SJCRH30 (cell line): Measurements from ENCODE around the gene THSD4. TPM values are rescaled to one million over a fixed set of nuclear protein-coding genes. Genes with fewer than 3 reads are reported as not detected.

Experiments used
- DNase-seq, 2 experiments: peaks; one replicate each; pipeline ENCODE4 v3.0.0-alpha.2; 2015 to 2020
- H3K27ac ChIP-seq: fragments of 250-450 bp; sonication (Bioruptor Pico); 2 replicates; pipeline ENCODE4 v1.5.1; 2020; ENCODE audit warnings: mild to moderate bottlenecking, moderate library complexity
- H3K27me3 ChIP-seq: fragments of 250-450 bp; sonication (Bioruptor Pico); 2 replicates; pipeline ENCODE4 v1.5.1; 2020; ENCODE audit warnings: mild to moderate bottlenecking, moderate library complexity
- H3K36me3 ChIP-seq: fragments of 250-450 bp; sonication (Bioruptor Pico); 2 replicates; pipeline ENCODE4 v1.5.1; 2020; ENCODE audit warnings: mild to moderate bottlenecking, moderate library complexity
- H3K4me1 ChIP-seq: fragments of 250-450 bp; sonication (Bioruptor Pico); 2 replicates; pipeline ENCODE4 v1.5.1; 2020; ENCODE audit warnings: mild to moderate bottlenecking, moderate library complexity
- H3K4me3 ChIP-seq: fragments of 250-450 bp; sonication (Bioruptor Pico); 2 replicates; pipeline ENCODE4 v1.5.1; 2020; ENCODE audit warnings: mild to moderate bottlenecking, moderate library complexity
- H3K9me3 ChIP-seq: fragments of 250-450 bp; sonication (Bioruptor Pico); replicated peaks from 2 replicates; pipeline ENCODE4 v1.5.1; 2020; ENCODE audit warnings: mild to moderate bottlenecking, moderate library complexity
- total RNA-seq: library from RNA; depleted of rRNA; stranded (reverse); fragments of >200 nt; shearing (Covaris generic); gene quantifications from 2 replicates; pipeline ENCODE4 v1.2.3, GENCODE V29; 2014

The THSD4 gene
- total RNA-seq, 1 experiment from 2014 or later, result 20.7 TPM

GRCh38 chr15:71559098-71559497, 443.8 kb downstream of the THSD4 start:
- Histone ChIP-seq H3K27me3 (no peaks in the 10 kb centered on the region), H3K4me1 (peaks cover 12% of the 10 kb centered on the region), H3K4me3 (no peak overlapping the region), H3K36me3 (no peaks in the 10 kb centered on the region), H3K27ac (no peak overlapping the region), H3K9me3 (peaks cover 3% of the 10 kb centered on the region; the same call in 1 of the 2 replicates)
- DNase-seq, result peak; percentile 54 to 60

GRCh38 chr15:71559616-71560015, 444.3 kb downstream of the THSD4 start:
- no peak overlapping the region for H3K4me3 ChIP-seq
- H3K27me3 ChIP-seq, result no peaks in the 10 kb centered on the region
- peaks cover 3% of the 10 kb centered on the region; the same call in 1 of the 2 replicates for H3K9me3 ChIP-seq
- H3K36me3 ChIP-seq, result no peaks in the 10 kb centered on the region
- peaks cover 12% of the 10 kb centered on the region for H3K4me1 ChIP-seq
- no peak overlapping the region for H3K27ac ChIP-seq
- DNase-seq, result no peak

- Histone ChIP-seq H3K4me3 (no peak overlapping the region), H3K9me3 (peaks cover 3% of the 10 kb centered on the region; the same call in 1 of the 2 replicates), H3K27me3 (no peaks in the 10 kb centered on the region), H3K36me3 (no peaks in the 10 kb centered on the region), H3K4me1 (peaks cover 12% of the 10 kb centered on the region), H3K27ac (no peak overlapping the region)
- no peak for DNase-seq
Observed at GRCh38 chr15:71562251-71562650, 447.0 kb downstream of the THSD4 start.

GRCh38 chr15:71564217-71564616, 448.9 kb downstream of the THSD4 start:
- Histone ChIP-seq H3K4me3 (no peak overlapping the region), H3K9me3 (no peaks in the 10 kb centered on the region), H3K27ac (no peak overlapping the region), H3K4me1 (peaks cover 6% of the 10 kb centered on the region; the same call in 1 of the 2 replicates), H3K27me3 (no peaks in the 10 kb centered on the region), H3K36me3 (no peaks in the 10 kb centered on the region)
- DNase-seq, result no peak

- H3K27me3 ChIP-seq, result no peaks in the 10 kb centered on the region
- no peaks in the 10 kb centered on the region for H3K36me3 ChIP-seq
- no peak overlapping the region for H3K4me3 ChIP-seq
- no peaks in the 10 kb centered on the region for H3K9me3 ChIP-seq
- no peak overlapping the region for H3K27ac ChIP-seq
- H3K4me1 ChIP-seq, result no peaks in the 10 kb centered on the region
- DNase-seq, result no peak
Observed at GRCh38 chr15:71565006-71565405, 449.7 kb downstream of the THSD4 start.

- Histone ChIP-seq H3K4me1 (no peaks in the 10 kb centered on the region; the same call in 1 of the 2 replicates), H3K4me3 (no peak overlapping the region), H3K27ac (no peak overlapping the region), H3K27me3 (no peaks in the 10 kb centered on the region), H3K9me3 (no peaks in the 10 kb centered on the region), H3K36me3 (no peaks in the 10 kb centered on the region)
- no peak for DNase-seq
Observed at GRCh38 chr15:71565631-71566160, 450.4 kb downstream of the THSD4 start.

GRCh38 chr15:71566226-71566625, 451.0 kb downstream of the THSD4 start:
- Histone ChIP-seq H3K4me1 (peaks cover 5% of the 10 kb centered on the region), H3K27ac (no peak overlapping the region), H3K9me3 (no peaks in the 10 kb centered on the region), H3K4me3 (no peak overlapping the region), H3K36me3 (no peaks in the 10 kb centered on the region), H3K27me3 (no peaks in the 10 kb centered on the region)
- DNase-seq, result no peak

- no peaks in the 10 kb centered on the region for H3K27me3 ChIP-seq
- no peaks in the 10 kb centered on the region for H3K9me3 ChIP-seq
- H3K27ac ChIP-seq, result no peak overlapping the region
- no peak overlapping the region for H3K4me3 ChIP-seq
- no peaks in the 10 kb centered on the region for H3K36me3 ChIP-seq
- DNase-seq, result no peak
- peaks cover 14% of the 10 kb centered on the region for H3K4me1 ChIP-seq
Observed at GRCh38 chr15:71567173-71567572, 451.9 kb downstream of the THSD4 start.

- Histone ChIP-seq H3K9me3 (no peaks in the 10 kb centered on the region), H3K4me3 (no peak overlapping the region), H3K27ac (no peak overlapping the region), H3K36me3 (no peaks in the 10 kb centered on the region), H3K4me1 (peaks cover 15% of the 10 kb centered on the region), H3K27me3 (no peaks in the 10 kb centered on the region)
- DNase-seq, result no peak
Observed at GRCh38 chr15:71568227-71568626, 453.0 kb downstream of the THSD4 start.

- Histone ChIP-seq H3K4me1 (peaks cover 15% of the 10 kb centered on the region), H3K36me3 (no peaks in the 10 kb centered on the region), H3K27me3 (no peaks in the 10 kb centered on the region), H3K4me3 (no peak overlapping the region), H3K27ac (peak overlapping the region; percentile 17; the same call in 1 of the 2 replicates), H3K9me3 (no peaks in the 10 kb centered on the region)
- DNase-seq, result no peak
Observed at GRCh38 chr15:71570736-71571135, 455.5 kb downstream of the THSD4 start.

- peak; percentile 36 to 63 for DNase-seq
- no peaks in the 10 kb centered on the region for H3K27me3 ChIP-seq
Observed at GRCh38 chr15:71571641-71572040, 456.4 kb downstream of the THSD4 start.

GRCh38 chr15:71572452-71573053, 457.3 kb downstream of the THSD4 start:
- Histone ChIP-seq H3K27me3 (no peaks in the 10 kb centered on the region), H3K36me3 (no peaks in the 10 kb centered on the region), H3K27ac (no peak overlapping the region), H3K9me3 (no peaks in the 10 kb centered on the region), H3K4me3 (no peak overlapping the region), H3K4me1 (peaks cover 15% of the 10 kb centered on the region)
- DNase-seq, result no peak

More at GRCh38 chr15:71571641-71572040, 456.4 kb downstream of the THSD4 start:
- Histone ChIP-seq H3K36me3 (no peaks in the 10 kb centered on the region), H3K4me1 (peaks cover 15% of the 10 kb centered on the region), H3K4me3 (no peak overlapping the region), H3K27ac (peak overlapping the region; percentile 17; the same call in 1 of the 2 replicates), H3K9me3 (no peaks in the 10 kb centered on the region)

GRCh38 chr15:71573599-71573998, 458.3 kb downstream of the THSD4 start:
- Histone ChIP-seq H3K27me3 (no peaks in the 10 kb centered on the region), H3K36me3 (no peaks in the 10 kb centered on the region), H3K4me1 (peaks cover 15% of the 10 kb centered on the region), H3K4me3 (no peak overlapping the region), H3K9me3 (no peaks in the 10 kb centered on the region), H3K27ac (no peak overlapping the region)
- DNase-seq, result no peak

- H3K36me3 ChIP-seq, result no peaks in the 10 kb centered on the region
- DNase-seq, result peak in 1 of 2 experiments; percentile 51
- no peaks in the 10 kb centered on the region for H3K27me3 ChIP-seq
- peaks cover 30% of the 10 kb centered on the region for H3K4me1 ChIP-seq
- no peak overlapping the region for H3K27ac ChIP-seq
- no peak overlapping the region for H3K4me3 ChIP-seq
- no peaks in the 10 kb centered on the region for H3K9me3 ChIP-seq
Observed at GRCh38 chr15:71575474-71576045, 460.3 kb downstream of the THSD4 start.

GRCh38 chr15:71577071-71577470, 461.8 kb downstream of the THSD4 start:
- Histone ChIP-seq H3K27ac (no peak overlapping the region), H3K4me3 (no peak overlapping the region), H3K36me3 (no peaks in the 10 kb centered on the region), H3K4me1 (peaks cover 17% of the 10 kb centered on the region), H3K9me3 (no peaks in the 10 kb centered on the region), H3K27me3 (no peaks in the 10 kb centered on the region)
- DNase-seq, result no peak
